AG04450 (cell line): ENCODE measurements around the gene PIAS3. TPM values are rescaled to one million over a fixed set of nuclear protein-coding genes. Genes with fewer than 3 reads are reported as not detected.

Experiments used
- CTCF ChIA-PET: fragments of 300-600, 350-600 bp; formaldehyde crosslinking; extraction: SDS; loops from one replicate; lab custom pipeline; 2022; ENCODE audit warnings: antibody characterized with exemption, inconsistent platforms; lab: Charles Lee
- POLR2A ChIA-PET: fragments of 350-600 bp; formaldehyde crosslinking; extraction: SDS; loops from one replicate; lab custom pipeline; 2021; ENCODE audit warnings: antibody characterized with exemption, inconsistent platforms; lab: Yijun Ruan, JAX
- DNase-seq: peaks from one replicate; pipeline ENCODE4 v3.0.0-alpha.2; 2011; ENCODE audit warnings: low read depth, low spot score
- H3K27ac ChIP-seq: one replicate; pipeline ENCODE4 v1.5.1; 2012; ENCODE audit warnings: low read depth, low read length, control low read depth
- H3K27me3 ChIP-seq: one replicate; pipeline ENCODE4 v1.6.0; 2012; ENCODE audit warnings: low read length; ENCODE audit not compliant: control insufficient read depth, insufficient read depth
- H3K4me3 ChIP-seq: 2 replicates; pipeline ENCODE4 v1.5.1; 2011; ENCODE audit warnings: mild to moderate bottlenecking, low read depth, low read length, control low read depth
- H3K9me3 ChIP-seq: 2 replicates; pipeline ENCODE4 v1.5.1; 2012; ENCODE audit warnings: low read length; ENCODE audit not compliant: control insufficient read depth, insufficient read depth
- CTCF ChIP-seq: IDR thresholded peaks from 2 replicates; pipeline ENCODE4 v1.5.1; 2011; ENCODE audit warnings: low read depth, low read length, control low read depth, inconsistent platforms
- polyA plus RNA-seq: library from polyadenylated mRNA; depleted of rRNA; stranded (reverse); fragments of >200 nt; gene quantifications from 2 replicates; pipeline ENCODE4 v1.2.3, GENCODE V29; 2011

PIAS3 gene
- polyA plus RNA-seq, 1 experiment = 29.2 TPM

- Histone ChIP-seq H3K27me3 (no peaks in the 10 kb centered on the region), H3K4me3 (no peak overlapping the region), H3K27ac (no peak overlapping the region), H3K9me3 (no peaks in the 10 kb centered on the region)
- no peak for TF ChIP-seq CTCF
- POLR2A ChIA-PET = no interaction called here
- DNase-seq = no peak
- CTCF ChIA-PET = no interaction called here
Observed at GRCh38 chr1:145806844-145807243, 52.0 kb downstream of the PIAS3 start.

DNA sequence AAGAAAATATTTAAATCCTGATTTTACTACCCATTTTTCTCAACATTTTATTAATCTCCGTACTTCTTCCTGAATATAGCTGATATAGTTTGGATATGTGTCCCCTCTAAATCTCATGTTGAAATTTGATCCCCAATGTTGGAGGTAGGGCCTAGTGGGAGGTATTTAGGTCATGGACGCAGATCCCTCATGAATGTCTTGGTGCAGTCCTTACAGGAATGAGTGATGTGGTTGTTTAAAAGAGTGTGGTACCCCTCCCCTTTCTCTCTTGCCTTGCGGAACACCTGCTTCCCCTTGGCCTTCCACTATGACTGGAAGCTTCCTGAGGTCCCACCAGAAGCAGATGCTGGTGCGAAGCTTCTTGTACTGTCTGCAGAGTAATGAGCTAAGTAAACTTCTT is 52.5 kb downstream of the PIAS3 start:
- DNase-seq = no peak
- TF ChIP-seq CTCF = no peak
- POLR2A ChIA-PET = no interaction called here
- CTCF ChIA-PET = no interaction called here
- no peaks in the 10 kb centered on the region for H3K27me3 ChIP-seq
- H3K9me3 ChIP-seq = no peaks in the 10 kb centered on the region
- no peak overlapping the region for H3K4me3 ChIP-seq
- H3K27ac ChIP-seq = no peak overlapping the region

- H3K27me3 ChIP-seq = no peaks in the 10 kb centered on the region
- DNase-seq = no peak
- CTCF ChIA-PET = interaction anchor here (1.4 kb wide), 1 partner anchor 55 kb away, joined by 3 read pairs; no protein-coding TSS in a partner anchor
Observed at GRCh38 chr1:145805057-145805456, 53.8 kb downstream of the PIAS3 start.

GRCh38 chr1:145804235-145805045 is 54.4 kb downstream of the PIAS3 start:
- TF ChIP-seq CTCF = no peak
- Histone ChIP-seq H3K4me3 (no peak overlapping the region), H3K27ac (no peak overlapping the region), H3K27me3 (no peaks in the 10 kb centered on the region), H3K9me3 (no peaks in the 10 kb centered on the region)
- ChIA-PET POLR2A (interaction anchor here (1.2 kb wide), 1 partner anchor 20 kb away, joined by 5 read pairs; the partner anchor contains the start of genes POLR3C and RNF115), CTCF (interaction anchor here (1.3 to 1.4 kb wide), 2 partner anchors 41 to 54 kb away, joined by 3 to 4 read pairs; partner anchors contain the start of gene NUDT17)
- no peak for DNase-seq

More at GRCh38 chr1:145805057-145805456, 53.8 kb downstream of the PIAS3 start:
- H3K9me3 ChIP-seq = no peaks in the 10 kb centered on the region
- no peak overlapping the region for H3K4me3 ChIP-seq
- no peak for TF ChIP-seq CTCF
- POLR2A ChIA-PET = no interaction called here
- no peak overlapping the region for H3K27ac ChIP-seq

GRCh38 chr1:145799806-145800205 is 59.1 kb downstream of the PIAS3 start:
- CTCF ChIA-PET = no interaction called here
- no peak overlapping the region for H3K27ac ChIP-seq
- H3K9me3 ChIP-seq = peaks cover 6% of the 10 kb centered on the region; the same call in 1 of the 2 replicates
- no peaks in the 10 kb centered on the region for H3K27me3 ChIP-seq
- POLR2A ChIA-PET = no interaction called here
- DNase-seq = no peak
- TF ChIP-seq CTCF = no peak
- H3K4me3 ChIP-seq = no peak overlapping the region
